Measurements from ENCODE around the gene ETF1.
A peak's percentile ranks its signal among the peaks of the same experiment; 100 is the strongest.
"Not testable (repeated sequence)": the region's sequence is repeated elsewhere in the genome, so short reads cannot be mapped to it uniquely, and the experiment has no call there.

Gene ETF1

DNA sequence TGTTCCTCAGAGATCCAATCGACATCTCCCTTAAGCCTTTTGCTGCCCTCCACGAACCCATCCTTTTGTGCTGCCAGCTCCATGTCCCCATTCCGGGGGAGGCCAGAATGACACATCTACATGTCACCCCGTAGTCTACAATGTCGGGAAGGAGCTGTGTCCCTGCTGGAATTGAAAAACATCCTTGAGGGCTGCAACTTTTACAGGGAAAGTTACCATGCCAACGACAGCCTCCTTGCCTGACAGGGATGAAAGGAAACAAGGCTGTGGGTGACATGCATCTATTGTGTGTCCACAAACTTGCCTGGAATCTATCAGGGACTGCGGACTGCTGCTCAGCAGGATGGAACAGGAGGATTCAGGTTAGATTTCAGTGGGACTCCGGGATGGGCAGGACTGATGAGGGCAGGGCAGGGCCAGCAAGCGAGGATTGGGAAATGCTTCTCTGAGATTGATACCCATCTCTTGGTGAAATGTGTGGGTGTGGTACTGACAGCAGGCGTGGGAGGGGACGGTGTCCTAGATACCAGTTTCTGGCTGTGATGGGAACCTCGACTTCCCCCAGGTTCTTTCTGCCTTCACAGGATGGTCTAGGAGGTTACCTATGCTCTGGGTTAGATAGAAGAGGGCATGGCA is 52.3 kb downstream of the ETF1 start:
- DNase-seq (ENCODE audit: low spot score) = no peak

DNA sequence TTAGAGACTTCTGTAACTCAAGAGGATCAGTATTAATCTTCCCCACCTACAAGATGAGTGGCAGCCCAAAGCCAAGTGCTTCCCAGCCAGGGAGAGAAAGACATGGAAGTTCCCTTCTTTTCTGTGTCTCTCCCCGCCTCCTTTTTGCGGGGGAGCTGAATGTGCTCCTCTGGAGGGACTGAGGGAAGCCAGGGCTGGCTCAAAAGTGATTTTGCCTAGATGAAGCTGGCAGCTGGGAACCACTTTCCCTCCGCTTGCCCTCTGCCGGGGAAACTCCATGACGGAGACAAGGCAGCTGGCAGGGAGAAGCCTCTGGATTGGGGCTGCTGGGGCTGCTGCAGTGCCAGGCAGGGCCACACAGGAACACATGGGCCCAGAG is 53.4 kb downstream of the ETF1 start:
- no peak for DNase-seq (ENCODE audit: low spot score)

DNA sequence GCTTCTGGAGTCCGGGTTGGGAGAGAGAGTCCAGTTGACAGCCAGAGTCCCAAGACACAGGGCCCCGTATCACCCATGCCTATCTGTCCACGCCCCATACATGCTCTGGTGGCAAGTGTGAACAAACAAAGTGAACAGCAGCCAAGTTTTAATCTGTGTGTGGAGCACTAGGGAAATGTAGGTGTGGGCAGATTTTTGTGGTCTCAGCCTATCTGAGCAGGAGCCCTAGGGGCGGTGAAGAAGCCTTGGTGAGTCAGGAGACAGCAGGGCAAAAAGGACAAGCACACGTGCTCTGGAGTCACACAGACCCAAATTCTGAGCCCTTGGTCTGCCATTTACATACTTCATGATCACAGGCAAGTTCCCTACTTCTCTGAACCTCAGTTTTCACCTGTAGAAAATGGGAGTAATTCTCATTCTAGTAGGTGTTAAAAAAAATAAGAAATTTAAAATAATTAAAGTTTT is 54.5 kb downstream of the ETF1 start:
- no peak for DNase-seq (ENCODE audit: low spot score)

DNA sequence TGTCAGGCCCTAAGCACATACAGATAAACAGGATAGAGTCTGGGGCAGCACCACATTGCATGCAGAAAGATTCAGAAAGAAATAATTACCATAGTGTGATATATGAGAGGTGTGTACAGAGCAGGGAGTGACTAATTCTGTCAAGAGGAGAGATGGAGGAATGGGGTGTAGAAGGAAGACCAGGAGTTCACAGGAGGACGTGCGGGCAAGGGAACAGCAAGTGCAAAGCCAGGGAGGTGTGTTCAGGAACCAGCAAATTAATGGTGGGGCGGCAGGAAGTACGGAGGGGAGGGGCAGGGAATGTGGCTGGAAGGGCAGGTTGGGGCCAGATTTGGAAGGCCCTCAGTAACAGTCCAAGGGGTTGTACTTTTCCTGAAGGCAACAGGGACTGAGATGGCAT is 60.4 kb downstream of the ETF1 start:
- DNase-seq (ENCODE audit: low spot score) = no peak

DNA sequence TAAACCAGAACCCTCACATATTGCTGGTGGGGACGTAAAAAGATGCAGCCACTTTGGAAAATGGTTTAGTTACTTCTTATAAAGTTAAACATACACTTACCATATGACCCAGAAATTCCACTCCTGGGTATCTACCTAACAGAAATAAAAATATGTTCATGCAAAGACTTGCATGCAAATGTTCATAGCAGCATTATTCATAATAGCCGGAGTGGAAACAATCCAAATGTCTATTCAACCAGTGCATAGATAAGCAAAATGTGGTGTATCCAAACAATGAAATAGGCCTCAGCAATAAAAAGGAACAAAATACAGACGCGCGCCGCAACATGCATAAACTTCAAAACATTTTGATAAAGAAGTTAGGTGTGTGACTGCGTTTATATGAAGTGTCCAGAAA is 66.1 kb downstream of the ETF1 start:
- DNase-seq (ENCODE audit: low spot score) = no peak

DNA sequence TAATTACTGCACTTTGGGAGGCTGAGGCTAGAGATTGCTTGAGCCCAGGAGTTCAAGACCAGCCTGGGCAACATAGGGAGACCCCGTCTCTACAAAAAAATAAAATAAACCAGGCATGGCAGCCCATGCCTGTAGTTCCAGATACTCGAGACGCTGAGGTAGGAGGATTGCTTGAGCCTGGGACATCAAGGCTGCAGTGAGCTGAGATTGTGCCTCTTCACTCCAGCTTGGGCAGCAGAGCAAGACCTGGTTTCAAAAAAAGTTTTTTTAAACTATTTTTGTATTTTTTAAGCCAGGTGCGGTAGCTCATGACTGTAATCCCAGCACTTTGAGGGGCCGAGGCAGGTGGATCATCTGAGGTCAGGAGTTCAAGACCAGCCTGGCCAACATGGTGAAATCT is 69.9 kb downstream of the ETF1 start:
- DNase-seq (ENCODE audit: low spot score) = not testable (repeated sequence)

DNA sequence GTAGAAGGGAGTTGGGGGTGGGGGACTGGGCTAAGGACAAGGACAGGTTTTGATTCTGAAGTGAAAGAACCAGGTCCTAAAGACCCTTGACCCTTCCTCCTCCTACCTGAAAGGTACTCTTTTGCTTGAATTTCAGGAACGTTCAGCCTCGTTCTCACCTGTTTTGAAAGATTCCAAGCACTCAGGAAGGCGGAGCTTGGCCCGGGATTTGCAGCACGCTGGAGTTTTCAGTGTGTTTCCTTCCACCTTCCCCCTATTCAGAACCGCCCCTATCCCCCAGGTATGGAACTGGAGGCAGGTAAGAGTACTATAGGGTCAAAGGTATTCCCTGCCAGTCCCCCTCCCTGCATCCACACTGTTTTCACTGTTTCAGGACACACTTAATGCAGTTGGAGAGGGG is 70.7 kb downstream of the ETF1 start:
- no peak for DNase-seq (ENCODE audit: low spot score)

DNA sequence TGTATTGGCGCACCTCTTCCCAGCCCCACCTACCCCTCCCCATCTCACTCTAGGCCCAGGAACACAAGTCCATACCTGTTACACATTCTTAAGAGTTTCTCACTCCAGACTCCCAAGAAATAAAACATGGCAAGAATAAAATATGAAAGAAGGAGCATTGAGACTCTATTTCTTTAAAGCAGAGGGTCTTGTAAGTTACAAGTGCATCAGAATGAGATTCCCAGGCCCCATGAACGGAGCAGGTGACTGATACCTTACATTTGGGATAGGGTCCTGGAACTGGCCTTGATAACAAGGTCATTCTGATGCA is 72.0 kb downstream of the ETF1 start:
- DNase-seq (ENCODE audit: low spot score) = no peak

DNA sequence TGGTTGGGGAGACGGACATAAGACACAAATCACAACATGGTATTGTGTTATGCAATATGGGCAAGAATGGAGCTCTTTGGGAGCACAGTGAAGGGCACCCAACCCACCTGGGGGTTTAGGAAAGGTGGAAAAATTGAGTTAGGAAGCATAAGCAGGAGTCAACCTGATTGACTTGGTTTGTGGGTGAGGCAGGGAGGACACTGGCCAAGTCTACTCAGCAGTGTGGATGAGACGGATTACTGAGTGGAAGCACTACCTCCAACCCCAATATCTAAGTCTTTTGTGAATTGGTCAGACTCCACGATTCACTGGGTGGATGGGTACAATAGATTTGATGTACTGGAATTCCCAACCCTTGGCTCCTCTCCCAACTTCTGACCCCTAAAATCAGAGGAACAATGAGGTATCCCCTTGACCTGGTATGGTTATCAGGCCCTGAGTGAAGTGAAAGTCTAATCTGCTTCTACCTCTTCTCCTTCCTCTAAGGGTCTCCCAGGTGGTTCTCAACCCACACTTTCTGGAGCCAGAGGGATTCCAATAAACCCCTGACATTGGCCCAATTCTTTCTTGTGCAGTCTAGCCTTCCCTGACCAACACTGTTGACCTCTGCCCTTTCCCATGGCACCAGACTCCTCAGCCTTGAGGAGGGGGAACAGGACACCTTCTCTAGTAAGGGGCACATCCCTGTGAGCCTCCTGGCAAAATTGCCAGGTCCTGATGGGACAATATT is 72.5 kb downstream of the ETF1 start:
- DNase-seq (ENCODE audit: low spot score) = no peak

DNA sequence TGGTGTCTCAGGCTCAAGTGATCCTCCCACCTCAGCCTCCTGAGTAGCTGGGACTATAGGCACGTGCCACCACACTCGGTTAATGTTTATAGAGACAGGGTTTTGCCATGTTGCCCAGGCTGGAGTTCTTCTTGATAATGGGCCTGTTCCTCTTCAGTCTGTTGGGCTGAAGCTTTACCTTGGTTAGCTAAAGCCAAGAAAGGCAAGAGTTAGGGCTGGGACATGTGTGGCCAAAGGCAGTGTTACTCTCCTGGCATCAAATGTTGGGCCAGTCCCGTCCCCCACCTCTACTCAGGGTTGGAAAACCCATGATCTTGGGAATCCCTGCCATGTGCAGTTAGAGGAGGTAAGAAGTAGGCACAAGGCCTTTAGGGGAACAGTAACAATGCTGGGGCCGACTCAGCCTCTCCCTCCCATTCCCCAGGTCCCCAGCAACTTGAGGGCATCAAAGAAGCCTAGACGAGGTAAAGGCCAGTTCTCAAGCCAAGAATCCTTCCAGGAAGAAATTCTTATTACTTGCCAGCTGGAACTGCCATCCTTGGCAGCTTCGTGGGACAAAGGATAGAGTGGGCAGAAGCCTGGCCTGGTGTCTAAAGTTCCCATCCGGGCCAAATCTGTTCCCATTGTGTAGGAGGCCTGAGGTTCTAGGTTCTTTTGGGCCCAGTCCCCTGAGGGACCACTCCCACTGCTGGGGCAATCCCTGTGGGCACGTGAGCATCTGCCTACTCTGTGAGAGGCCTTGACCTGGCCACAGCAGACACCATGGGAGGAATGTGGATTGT is 73.3 kb downstream of the ETF1 start:
- no peak for DNase-seq (ENCODE audit: low spot score)

DNA sequence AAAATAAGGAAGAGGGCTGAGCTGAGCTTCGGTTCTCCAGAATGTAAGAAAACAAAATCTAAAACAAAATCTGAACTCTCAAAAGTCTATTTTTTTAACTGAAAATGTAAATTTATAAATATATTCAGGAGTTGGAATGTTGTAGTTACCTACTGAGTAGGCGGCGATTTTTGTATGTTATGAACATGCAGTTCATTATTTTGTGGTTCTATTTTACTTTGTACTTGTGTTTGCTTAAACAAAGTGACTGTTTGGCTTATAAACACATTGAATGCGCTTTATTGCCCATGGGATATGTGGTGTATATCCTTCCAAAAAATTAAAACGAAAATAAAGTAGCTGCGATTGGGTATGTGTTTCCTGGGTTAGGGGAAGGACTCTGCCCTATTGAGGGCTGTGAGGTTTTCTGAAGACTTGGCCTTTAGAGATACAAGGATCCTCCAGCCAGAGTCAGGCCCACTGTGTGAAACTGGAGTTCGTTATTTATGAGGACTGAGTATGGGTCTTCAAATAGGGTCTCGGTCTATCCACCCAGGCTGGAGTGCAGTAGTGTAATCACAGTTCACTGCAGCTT is 74.0 kb downstream of the ETF1 start:
- no peak for DNase-seq (ENCODE audit: low spot score)

DNA sequence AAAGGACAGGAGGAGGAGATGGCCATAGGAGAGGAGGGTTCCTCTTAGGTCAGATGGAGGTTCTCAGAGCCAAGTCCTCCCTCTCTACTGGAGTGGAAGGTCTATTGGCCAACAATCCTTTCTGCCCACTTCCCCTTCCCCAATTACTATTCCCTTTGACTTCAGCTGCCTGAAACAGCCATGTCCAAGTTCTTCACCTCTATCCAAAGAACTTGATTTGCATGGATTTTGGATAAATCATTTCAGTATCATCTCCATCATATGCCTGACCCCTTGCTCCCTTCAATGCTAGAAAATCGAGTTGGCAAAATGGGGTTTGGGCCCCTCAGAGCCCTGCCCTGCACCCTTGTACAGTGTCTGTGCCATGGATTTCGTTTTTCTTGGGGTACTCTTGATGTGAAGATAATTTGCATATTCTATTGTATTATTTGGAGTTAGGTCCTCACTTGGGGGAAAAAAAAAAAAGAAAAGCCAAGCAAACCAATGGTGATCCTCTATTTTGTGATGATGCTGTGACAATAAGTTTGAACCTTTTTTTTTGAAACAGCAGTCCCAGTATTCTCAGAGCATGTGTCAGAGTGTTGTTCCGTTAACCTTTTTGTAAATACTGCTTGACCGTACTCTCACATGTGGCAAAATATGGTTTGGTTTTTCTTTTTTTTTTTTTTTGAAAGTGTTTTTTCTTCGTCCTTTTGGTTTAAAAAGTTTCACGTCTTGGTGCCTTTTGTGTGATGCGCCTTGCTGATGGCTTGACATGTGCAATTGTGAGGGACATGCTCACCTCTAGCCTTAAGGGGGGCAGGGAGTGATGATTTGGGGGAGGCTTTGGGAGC is 74.7 kb downstream of the ETF1 start:
- DNase-seq (ENCODE audit: low spot score) = no peak

DNA sequence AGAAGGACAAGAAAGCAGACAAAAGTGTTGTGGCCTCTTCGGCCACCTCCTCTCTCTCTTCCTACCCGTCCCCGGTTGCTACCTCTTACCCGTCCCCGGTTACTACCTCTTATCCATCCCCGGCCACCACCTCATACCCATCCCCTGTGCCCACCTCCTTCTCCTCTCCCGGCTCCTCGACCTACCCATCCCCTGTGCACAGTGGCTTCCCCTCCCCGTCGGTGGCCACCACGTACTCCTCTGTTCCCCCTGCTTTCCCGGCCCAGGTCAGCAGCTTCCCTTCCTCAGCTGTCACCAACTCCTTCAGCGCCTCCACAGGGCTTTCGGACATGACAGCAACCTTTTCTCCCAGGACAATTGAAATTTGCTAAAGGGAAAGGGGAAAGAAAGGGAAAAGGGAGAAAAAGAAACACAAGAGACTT is 75.3 kb downstream of the ETF1 start:
- no peak for DNase-seq (ENCODE audit: low spot score)

DNA sequence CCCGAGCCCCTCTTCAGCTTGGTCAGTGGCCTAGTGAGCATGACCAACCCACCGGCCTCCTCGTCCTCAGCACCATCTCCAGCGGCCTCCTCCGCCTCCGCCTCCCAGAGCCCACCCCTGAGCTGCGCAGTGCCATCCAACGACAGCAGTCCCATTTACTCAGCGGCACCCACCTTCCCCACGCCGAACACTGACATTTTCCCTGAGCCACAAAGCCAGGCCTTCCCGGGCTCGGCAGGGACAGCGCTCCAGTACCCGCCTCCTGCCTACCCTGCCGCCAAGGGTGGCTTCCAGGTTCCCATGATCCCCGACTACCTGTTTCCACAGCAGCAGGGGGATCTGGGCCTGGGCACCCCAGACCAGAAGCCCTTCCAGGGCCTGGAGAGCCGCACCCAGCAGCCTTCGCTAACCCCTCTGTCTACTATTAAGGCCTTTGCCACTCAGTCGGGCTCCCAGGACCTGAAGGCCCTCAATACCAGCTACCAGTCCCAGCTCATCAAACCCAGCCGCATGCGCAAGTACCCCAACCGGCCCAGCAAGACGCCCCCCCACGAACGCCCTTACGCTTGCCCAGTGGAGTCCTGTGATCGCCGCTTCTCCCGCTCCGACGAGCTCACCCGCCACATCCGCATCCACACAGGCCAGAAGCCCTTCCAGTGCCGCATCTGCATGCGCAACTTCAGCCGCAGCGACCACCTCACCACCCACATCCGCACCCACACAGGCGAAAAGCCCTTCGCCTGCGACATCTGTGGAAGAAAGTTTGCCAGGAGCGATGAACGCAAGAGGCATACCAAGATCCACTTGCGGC is 75.9 kb downstream of the ETF1 start:
- no peak for DNase-seq (ENCODE audit: low spot score)

DNA sequence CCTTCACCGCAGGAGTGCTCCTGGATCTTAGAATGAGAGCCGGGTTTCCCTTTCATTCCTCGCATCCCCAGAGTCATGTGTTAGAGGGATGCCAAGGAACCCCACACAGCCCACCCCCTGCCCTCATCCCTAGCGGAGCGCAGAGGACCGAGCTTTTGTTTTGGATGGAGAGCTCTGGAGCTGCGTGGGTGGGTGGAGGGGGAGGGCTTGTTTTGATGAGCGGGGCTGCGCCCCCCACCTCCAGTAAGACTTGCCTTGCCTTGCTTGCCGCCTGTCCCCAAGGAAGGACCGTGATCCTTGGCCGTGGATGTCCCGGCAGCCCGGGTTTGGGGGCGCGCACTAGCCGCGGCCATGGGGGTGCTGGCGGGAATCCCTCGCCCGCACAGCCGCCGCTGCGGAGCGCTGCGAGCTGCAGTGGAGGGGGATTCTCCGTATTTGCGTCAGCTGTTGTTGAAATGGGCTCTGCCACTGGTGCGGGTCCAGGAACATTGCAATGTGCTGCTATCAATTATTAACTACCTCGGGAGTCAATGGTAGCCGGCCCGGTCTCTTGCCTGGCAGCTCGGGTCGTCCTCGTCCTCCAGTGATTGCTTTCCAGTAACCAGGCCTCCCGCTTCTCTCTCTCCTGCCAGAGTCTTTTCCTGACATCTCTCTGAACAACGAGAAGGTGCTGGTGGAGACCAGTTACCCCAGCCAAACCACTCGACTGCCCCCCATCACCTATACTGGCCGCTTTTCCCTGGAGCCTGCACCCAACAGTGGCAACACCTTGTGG is 76.7 kb downstream of the ETF1 start:
- DNase-seq (ENCODE audit: low spot score) = no peak

DNA sequence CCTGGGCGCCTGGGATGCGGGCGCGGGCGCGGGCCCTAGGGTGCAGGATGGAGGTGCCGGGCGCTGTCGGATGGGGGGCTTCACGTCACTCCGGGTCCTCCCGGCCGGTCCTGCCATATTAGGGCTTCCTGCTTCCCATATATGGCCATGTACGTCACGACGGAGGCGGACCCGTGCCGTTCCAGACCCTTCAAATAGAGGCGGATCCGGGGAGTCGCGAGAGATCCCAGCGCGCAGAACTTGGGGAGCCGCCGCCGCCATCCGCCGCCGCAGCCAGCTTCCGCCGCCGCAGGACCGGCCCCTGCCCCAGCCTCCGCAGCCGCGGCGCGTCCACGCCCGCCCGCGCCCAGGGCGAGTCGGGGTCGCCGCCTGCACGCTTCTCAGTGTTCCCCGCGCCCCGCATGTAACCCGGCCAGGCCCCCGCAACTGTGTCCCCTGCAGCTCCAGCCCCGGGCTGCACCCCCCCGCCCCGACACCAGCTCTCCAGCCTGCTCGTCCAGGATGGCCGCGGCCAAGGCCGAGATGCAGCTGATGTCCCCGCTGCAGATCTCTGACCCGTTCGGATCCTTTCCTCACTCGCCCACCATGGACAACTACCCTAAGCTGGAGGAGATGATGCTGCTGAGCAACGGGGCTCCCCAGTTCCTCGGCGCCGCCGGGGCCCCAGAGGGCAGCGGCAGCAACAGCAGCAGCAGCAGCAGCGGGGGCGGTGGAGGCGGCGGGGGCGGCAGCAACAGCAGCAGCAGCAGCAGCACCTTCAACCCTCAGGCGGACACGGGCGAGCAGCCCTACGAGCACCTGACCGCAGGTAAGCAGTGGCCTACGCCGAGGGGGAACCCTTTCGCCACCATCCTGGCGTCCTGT is 77.5 kb downstream of the ETF1 start, which contains the start of gene EGR1:
Gene EGR1 (plus strand): TSS at position 219 of the 864 bp plus-strand sequence. CDS start 283 bp downstream, at position 502.
- peak; percentile 96 for DNase-seq (ENCODE audit: low spot score)

DNA sequence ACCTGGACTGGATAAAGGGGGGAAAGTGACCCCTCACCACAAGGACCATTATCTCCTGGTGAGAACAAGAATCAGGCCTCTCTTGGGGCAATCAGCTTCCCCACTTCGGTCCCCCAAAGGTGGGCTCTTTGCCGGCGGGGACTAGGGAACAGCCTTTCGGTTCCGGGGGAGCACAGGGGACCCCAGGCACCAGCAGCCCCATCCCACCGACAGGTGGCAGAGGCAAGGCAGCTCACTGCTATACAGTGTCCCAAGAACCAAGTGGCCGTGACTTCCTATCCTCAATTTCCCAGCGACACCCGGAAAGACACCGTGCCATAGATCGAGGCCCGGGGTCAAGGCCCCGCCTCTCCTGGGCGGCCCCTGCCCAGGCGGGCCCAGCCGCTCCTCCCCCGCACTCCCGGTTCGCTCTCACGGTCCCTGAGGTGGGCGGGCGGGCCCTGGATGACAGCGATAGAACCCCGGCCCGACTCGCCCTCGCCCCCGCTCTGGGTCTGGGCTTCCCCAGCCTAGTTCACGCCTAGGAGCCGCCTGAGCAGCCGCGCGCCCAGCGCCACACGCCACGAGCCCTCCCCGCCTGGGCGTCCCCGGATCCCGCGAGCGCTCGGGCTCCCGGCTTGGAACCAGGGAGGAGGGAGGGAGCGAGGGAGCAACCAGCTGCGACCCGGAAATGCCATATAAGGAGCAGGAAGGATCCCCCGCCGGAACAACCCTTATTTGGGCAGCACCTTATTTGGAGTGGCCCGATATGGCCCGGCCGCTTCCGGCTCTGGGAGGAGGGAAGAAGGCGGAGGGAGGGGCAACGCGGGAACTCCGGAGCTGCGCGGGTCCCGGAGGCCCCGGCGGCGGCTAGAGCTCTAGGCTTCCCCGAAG is 78.4 kb downstream of the ETF1 start:
- peak; percentile 98 for DNase-seq (ENCODE audit: low spot score)

DNA sequence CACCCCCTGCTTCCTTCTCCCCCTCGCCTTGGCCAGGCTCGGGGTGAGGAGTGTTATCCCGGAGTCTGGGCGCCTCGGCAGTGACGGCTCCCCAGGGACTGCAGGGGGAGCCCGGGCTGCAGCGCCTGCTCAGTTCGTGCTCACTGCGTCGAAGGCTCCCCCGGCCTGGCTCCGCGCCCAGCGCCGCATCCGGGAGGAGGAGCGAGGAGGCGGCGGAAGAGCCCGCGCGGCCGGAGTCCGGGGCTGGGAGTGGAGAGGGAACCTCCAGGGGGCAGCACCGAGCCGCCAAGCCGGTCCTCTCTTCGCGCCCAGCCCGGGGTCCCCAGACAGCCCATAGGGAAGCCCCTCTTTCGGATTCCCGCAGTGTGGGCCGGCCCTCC is 79.0 kb downstream of the ETF1 start:
- DNase-seq (ENCODE audit: low spot score) = peak; percentile 93
